ENCODE measurements around the gene KRTAP20-2. TPM values are rescaled to one million over a fixed set of nuclear protein-coding genes. Genes with fewer than 3 reads are reported as not detected.

KRTAP20-2 gene
- not detected for total RNA-seq
- long read RNA-seq = 0 reads

DNA sequence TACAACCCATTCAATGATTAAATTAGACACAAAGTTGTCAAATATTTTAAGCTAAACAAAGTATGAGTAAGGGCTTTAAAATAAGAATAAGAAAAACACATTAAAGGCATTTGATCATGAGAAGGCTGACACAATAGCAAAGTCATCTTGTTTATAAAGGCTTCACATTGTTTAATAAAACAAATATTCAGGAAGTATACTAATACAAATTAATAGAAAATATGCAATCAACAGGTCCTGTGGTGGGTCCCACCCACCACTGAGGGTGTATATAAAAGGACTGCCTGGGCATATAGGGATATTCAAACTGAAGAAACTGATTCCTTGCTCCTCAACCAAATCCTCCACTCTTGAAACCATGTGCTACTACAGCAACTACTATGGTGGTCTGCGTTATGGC, at the start of gene KRTAP20-2:
KRTAP20-2 (plus strand) TSS at position 301 of the 400 bp plus-strand sequence; CDS start at position 359, 58 bp downstream.
- ATAC-seq (ENCODE audit: poor library complexity) = no peak
- intact Hi-C loops (cut with DNase I) = no loop called here
- no peak for DNase-seq

DNA sequence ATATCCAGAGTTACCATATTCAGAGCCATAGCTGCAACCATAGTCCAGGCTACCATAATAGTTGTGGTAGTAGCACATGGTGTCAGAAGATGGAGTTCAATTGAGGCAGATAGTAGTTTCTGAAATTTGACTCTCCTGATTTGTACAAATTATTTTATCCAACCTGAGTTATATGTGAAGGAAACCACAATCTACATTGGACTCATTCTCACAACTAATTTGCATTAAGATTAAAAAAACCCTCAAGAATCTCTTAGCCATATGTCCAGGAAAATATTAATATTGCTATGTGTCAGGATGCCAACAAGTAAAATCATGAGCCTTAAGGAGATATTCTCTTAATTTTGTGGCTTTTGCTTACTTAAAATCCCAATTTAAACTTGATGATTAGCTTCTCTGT, 44.7 kb upstream of the KRTAP20-2 start, which contains the start of gene KRTAP22-2:
KRTAP22-2 (minus strand) TSS at position 101 of the 400 bp plus-strand sequence.
- intact Hi-C loops (cut with DNase I) = no loop called here
- DNase-seq (no peak), ATAC-seq (ENCODE audit: poor library complexity) (no peak)

- ATAC-seq (ENCODE audit: poor library complexity) = no peak
- no peak for DNase-seq
- intact Hi-C loops (cut with DNase I) = no loop called here
Measured at GRCh38 chr21:30592140-30592539, 42.9 kb upstream of the KRTAP20-2 start, which contains the start of gene KRTAP6-3. KRTAP6-3 (plus strand) TSS chr21:30592440; CDS start chr21:30592446, 6 bp downstream.

- ATAC-seq (ENCODE audit: poor library complexity) (no peak), DNase-seq (no peak)
- intact Hi-C loops (cut with DNase I) = no loop called here
Measured at GRCh38 chr21:30598802-30599201, 36.2 kb upstream of the KRTAP20-2 start, which contains the start of gene KRTAP6-2. KRTAP6-2 (minus strand) TSS chr21:30598902; CDS start chr21:30598874, 28 bp downstream.

DNA sequence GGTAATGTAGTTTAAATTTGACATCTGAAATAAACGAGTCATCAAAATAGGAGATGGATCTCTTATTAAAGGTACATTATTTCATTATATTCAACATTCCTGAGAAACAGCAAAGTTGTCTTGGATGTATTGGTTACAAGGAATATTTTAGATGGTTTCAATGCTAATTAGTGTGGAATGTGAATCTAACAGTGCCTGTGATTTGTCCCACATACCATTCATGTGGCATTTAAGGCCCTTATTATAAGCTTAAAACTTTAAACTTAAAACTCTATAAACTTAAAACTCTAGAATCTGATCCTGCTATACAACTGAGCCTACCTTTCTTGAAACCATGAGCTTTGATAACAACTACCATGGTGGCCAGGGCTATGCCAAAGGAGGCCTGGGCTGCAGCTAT, 34.2 kb upstream of the KRTAP20-2 start, which contains the start of gene KRTAP22-1:
KRTAP22-1 (plus strand) TSS at position 301 of the 400 bp plus-strand sequence.
- ATAC-seq (ENCODE audit: poor library complexity) (no peak), DNase-seq (no peak)
- intact Hi-C loops (cut with DNase I) = no loop called here

- ATAC-seq (ENCODE audit: poor library complexity) (no peak), DNase-seq (no peak)
- intact Hi-C loops (cut with DNase I) = no loop called here
Measured at GRCh38 chr21:30605968-30606367, 29.0 kb upstream of the KRTAP20-2 start.

DNA sequence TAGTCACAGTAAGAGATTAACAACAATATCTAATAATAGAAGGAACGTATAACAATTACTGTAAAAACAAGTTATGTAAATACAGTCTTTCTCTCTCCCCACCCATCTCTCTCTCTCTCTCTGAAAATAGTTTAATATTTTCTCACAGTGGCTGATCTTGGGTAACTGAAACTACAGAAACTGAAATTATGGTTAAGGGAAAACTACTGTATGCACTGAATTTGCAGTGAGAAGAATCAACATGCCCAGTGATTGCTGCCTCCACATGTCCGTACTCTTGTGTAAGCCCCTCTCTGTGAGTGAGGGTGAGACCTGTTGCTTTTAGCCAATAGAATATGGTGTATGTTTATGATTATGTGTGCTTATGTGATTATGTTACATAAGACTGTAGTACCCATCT, 22.9 kb upstream of the KRTAP20-2 start:
- intact Hi-C loops (cut with DNase I) = no loop called here
- DNase-seq = no peak
- ATAC-seq (ENCODE audit: poor library complexity) = no peak

DNA sequence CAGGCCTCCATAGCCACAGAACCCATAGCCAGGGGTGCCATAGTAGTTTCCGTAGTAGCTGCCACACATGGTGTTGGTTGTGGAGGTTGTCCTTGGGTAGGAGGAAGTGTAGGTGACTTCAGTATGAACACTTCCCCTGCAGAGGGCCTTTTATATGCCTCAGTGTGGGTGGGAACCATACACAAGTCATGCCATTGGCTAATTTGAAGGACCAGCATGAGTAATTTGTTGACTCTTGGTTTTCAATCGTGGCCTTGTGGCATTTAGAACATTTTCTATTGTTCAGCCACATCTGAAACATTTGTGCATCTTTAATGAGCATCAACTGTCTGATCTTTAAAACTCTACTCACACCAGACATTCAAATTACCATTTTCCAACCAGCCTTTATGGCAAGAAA, 21.2 kb upstream of the KRTAP20-2 start, which contains the start of gene KRTAP6-1:
KRTAP6-1 (minus strand) TSS at position 95 of the 400 bp plus-strand sequence; CDS start at position 69, 26 bp downstream.
- intact Hi-C loops (cut with DNase I) = no loop called here
- ATAC-seq (ENCODE audit: poor library complexity) (no peak), DNase-seq (no peak)

- no peak for ATAC-seq (ENCODE audit: poor library complexity)
- no peak for DNase-seq
- intact Hi-C loops (cut with DNase I) = no loop called here
Measured at GRCh38 chr21:30615199-30615598, 19.8 kb upstream of the KRTAP20-2 start.

GRCh38 chr21:30616125-30616524, 18.9 kb upstream of the KRTAP20-2 start, which contains the start of gene KRTAP20-1:
KRTAP20-1 (plus strand) TSS chr21:30616425; CDS start chr21:30616455, 30 bp downstream.
- DNase-seq (no peak), ATAC-seq (ENCODE audit: poor library complexity) (no peak)
- intact Hi-C loops (cut with DNase I) = no loop called here

- DNase-seq (no peak), ATAC-seq (ENCODE audit: poor library complexity) (no peak)
- intact Hi-C loops (cut with DNase I) = no loop called here
Measured at GRCh38 chr21:30620080-30620479, 14.9 kb upstream of the KRTAP20-2 start.

DNA sequence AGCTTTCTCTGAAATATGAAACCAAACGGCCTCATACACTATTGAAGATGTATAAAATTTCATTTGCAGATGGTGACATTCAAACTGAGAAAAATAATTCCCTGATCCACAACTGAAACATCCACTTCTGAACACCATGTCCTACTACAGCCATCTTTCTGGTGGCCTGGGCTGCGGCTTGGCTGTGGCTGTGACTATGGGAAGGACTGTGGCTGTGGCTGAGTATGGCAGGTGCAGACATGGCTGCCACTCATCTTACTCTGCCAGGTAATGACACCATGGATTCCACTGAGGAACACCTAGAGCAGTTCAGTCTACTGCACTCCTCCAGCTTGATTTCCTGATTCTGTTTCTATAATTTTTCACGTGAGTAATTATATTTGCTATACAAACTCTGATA, 14.5 kb upstream of the KRTAP20-2 start, which contains the start of gene KRTAP20-4:
KRTAP20-4 (plus strand) TSS at position 106 of the 400 bp plus-strand sequence.
- ATAC-seq (ENCODE audit: poor library complexity) = no peak
- intact Hi-C loops (cut with DNase I) = no loop called here
- DNase-seq = no peak

- intact Hi-C loops (cut with DNase I) = no loop called here
- ATAC-seq (ENCODE audit: poor library complexity) (no peak), DNase-seq (no peak)
Measured at GRCh38 chr21:30623362-30623761, 11.6 kb upstream of the KRTAP20-2 start.

DNA sequence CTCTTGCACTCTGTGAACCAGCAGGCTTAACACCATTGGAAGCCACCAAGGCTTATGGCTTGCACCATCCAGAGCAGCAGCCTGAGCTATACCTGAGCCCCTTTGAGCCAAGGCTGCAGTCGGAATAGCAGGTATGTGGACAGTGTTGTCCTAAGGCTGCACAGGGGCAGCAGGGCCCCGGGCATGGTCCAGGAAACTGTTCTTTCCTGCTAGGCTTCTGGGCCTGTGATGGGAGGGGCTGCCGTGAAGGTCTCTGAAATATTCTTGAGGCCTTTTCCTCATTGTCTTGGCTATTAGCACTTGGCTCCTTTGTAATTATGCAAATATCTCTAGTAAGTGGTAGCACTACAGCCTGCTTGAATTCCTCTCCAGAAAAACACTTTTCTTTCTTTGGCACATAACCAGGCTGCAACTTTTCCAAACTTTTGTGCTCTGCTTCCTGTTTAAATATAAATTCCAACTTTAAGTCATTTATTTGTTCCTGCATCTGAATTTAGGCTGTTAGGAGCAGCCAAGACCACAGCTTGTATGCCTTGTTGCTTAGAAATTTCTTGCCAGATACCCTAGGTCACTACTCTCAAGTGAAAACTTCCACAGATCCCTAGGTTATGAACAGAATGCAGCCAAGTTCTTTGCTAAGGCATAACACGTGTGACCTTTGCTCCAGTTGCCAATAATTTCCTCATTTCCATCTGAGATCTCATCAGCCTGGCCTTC, 9.4 kb upstream of the KRTAP20-2 start:
- intact Hi-C loops (cut with DNase I) = no loop called here
- ATAC-seq (ENCODE audit: poor library complexity) (no peak), DNase-seq (no peak)

GRCh38 chr21:30628109-30628508, 6.9 kb upstream of the KRTAP20-2 start:
- ATAC-seq (ENCODE audit: poor library complexity) (no peak), DNase-seq (no peak)
- intact Hi-C loops (cut with DNase I) = no loop called here

DNA sequence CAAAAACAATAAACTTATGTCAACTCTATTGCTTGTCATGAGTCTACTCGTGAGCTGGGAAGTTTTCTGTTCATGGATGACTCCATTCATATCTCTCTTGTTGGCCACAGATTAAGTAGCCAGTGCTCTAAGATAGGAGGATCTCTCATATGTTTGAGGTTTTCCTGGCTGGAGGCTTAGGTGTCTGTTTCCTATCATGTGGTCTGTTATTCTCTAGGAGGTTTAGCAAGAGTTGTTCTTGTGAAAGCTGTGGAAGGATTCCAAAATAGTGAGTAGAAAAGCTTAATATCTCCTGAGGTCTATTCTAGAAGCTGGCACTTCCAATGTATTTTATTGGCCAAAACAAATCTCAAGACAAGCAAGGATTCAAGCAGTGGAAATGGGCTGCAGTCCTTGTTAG, 5.8 kb upstream of the KRTAP20-2 start:
- DNase-seq (no peak), ATAC-seq (ENCODE audit: poor library complexity) (no peak)
- intact Hi-C loops (cut with DNase I) = no loop called here

GRCh38 chr21:30638686-30639085, 3.7 kb downstream of the KRTAP20-2 start:
- intact Hi-C loops (cut with DNase I) = no loop called here
- DNase-seq (no peak), ATAC-seq (ENCODE audit: poor library complexity) (no peak)

GRCh38 chr21:30642564-30642963, 7.6 kb downstream of the KRTAP20-2 start, which contains the start of gene KRTAP20-3:
KRTAP20-3 (plus strand) TSS chr21:30642864.
- DNase-seq (no peak), ATAC-seq (ENCODE audit: poor library complexity) (no peak)
- intact Hi-C loops (cut with DNase I) = no loop called here

DNA sequence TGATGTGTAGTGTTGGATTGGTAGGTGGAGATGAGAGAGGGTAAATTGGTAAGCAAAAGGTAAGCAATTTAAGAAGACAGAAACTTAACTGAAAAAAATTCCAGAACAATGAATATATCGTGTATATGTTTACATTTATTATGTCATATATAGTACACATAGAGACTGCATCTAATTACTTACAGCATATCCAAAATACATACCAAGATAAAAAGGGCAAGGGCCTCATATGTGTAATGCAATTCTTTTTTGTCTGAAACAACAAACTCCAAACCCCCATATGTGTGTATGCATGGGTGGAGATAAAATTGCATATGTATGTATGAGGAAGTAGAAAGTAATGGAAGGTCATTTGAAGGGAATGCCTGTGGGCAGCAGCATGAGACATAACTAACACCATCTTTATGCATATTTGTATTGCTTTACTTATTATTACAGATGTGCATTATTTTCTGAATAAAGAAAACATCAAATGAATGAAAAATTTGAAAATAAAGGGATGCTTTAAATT, 12.0 kb downstream of the KRTAP20-2 start:
- intact Hi-C loops (cut with DNase I) = no loop called here
- no peak for ATAC-seq (ENCODE audit: poor library complexity)
- DNase-seq = no peak

DNA sequence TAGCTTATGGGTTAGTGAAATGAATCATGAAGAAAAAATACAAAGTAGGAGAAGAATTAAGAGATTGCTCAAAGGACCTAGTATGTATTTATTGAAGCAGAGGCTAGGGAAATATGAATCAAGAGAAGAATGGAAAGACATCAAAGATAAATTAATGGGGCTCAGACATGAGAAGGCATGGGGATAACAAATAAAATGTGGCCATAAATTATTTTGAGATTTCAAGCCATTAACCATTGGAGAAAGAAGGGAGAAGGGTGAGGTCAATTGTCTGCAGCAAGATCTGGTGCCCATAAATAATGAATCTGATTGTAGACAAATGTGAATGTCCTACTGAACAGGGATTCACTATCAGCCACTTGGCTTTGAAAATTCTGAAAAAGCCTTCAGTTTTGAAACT, 17.9 kb downstream of the KRTAP20-2 start:
- DNase-seq (no peak), ATAC-seq (ENCODE audit: poor library complexity) (no peak)
- intact Hi-C loops (cut with DNase I) = no loop called here
